GM19455 (cell line): Measurements from ENCODE around the gene HMMR.
A peak's percentile ranks its signal among the peaks of the same experiment; 100 is the strongest.

Source experiments
- ATAC-seq: cut with Tn5 transposase; IDR thresholded peaks from one replicate; pipeline ENCODE4 v1.9.1; 2021; ENCODE audit not compliant: unreplicated experiment

Gene HMMR

DNA sequence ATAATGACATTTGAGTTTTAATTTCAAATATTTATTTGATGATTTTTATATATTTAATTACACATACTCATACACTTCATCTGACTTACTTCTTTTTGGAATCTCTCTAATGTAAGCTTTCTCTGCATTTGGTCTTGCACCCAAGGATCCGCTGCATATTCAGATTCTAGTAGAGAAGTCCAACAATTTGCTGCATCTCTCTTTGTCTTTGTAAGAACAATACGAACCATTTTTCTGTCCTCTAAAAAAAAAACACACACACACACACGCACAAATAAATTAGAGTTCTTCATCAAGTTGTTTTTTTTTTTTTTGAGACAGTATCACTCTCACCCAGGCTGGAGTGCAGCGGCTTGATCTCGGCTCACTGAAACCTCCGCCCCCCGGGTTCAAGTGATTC is 3.6 kb upstream of the HMMR start:
- ATAC-seq, result no peak

DNA sequence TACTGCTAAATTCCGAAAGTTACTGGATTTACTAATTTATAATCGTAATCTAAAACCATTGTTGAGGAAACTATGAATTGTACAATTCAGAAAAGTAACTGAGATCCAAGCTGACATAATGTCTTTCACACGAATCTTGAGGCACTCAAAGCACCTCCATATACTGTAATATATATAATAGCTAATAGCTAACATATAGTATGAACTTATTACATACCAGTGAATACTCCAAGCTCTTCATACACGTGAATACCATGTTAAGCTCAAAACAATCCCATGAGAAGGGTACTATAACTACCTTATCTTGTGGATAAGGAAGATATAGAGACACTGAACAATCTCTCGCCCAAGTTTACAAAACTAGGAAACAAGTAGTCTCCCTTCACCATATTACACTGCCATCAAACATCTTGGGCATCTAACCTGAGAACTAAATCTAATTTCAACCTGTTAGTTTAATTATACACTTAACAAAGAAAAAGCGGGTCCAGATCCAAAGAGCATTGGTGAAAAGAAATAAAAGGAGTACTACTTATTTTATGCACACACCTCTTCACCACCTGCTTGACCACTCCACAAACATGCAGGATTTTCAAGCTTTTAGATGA is 1.6 kb upstream of the HMMR start:
- ATAC-seq, result no peak

DNA sequence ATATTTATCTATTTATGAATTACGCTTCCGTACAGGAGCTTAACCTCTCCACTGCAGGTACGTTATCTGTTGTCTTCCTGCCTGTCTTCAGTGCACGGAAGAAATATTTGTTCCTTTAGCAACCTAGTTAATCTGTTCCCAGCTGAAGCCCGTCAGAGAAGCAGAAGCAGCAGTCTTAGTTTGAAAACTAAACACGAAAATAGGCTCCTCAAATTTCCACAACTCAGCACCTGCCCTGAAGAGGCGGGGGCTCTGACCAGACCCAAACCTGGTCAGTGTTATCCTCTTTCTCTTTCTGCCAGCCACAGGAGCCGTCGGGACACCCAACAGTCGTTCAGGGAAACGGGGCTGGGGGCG is 992 bp upstream of the HMMR start:
- ATAC-seq, result peak; percentile 3

DNA sequence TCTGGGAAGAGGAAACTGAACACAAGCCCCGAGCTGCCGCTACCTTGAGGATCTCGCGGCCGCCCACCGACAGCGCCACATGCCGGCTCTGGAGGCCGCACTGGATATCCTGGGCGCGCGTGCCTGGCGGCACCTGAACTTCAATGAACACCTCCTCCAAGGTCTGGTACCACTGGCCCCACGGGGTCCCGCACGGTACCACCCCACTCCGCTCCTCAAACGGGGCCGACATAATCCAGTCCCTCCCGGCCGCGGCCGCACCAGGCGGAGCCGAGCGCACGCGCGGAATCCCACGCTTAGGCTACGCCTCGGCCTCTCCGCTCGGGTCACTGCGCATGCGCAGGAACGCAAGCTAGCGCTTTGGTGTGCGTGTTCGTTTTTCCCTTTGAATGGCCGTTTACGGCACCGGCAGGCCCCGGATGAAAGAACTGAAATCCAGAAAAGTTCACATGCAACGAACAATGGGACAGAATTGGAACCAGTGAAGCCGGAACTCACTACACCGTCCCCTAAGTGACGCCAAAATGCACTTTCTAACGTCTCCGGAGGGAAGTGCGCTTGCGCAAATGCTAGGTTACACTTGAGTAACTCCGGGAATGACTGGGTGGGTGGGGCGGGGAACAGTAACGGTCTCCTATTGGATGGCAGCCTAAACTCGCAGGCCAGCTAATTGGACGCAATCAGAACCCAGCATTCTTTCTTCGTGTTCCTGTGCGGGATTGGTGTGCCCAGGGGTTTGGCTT is 442 bp upstream of the HMMR start, which contains the start of gene NUDCD2:
NUDCD2 (minus strand) TSS at position 284 of the 743 bp plus-strand sequence; CDS start at position 232, 52 bp downstream.
- peak; percentile 74 for ATAC-seq

DNA sequence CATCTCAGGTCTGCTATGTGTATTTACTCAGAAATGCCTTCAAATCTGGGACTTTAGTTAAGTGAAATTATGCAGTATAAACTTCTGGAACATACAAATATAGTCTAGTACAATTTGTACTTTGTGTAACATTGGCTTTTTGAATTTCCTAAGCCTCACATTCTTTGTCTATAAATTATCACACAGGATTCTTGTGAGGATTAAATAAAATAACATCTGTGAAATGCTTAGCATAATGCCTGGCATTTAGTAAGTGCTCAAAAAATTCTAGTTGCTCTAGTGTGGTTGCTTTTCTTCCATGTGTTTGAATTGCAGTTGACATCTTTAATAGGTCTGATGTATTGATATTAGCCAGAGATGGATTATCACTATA is 2.6 kb downstream of the HMMR start:
- no peak for ATAC-seq

DNA sequence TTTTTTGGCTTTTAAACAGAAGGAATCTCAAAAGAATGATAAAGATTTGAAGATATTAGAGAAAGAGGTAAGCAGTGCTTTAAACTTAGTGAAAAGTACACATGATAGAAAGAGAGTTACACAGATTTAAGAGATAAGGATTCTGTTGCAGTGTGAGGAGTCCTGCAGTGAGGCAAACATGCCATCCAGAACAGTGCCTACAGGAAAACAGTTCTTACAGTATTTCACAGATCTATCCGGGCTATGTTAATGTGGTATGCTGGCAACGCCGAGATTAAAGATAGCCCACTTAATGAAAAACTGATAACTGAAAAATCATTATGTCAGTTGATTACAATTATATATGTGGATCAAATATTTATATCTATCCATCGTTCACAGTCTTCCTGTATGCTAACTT is 7.2 kb downstream of the HMMR start:
- no peak for ATAC-seq

DNA sequence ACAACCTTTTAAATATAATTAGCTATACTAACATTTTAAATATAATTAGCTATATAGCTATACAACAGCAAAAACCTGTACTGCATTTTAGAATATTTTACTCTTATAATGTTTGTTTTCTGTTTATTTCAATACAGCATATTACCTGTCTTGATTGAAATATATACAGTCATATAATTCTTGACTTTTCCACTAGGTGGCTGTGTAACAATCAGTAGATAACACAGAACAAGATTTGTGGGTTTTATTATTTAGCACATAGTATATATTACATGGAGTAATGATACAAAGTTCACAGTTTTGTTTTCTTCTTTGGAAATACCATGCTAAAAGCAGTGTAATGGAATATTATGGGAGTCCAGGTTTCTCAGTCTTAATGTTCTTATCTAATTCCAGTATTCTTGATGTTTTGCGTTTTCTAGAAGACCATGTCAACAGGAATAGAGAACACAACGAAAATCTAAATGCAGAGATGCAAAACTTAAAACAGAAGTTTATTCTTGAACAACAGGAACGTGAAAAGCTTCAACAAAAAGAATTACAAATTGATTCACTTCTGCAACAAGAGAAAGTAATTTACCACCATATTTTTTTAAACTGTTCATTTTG is 13.3 kb downstream of the HMMR start:
- ATAC-seq, result peak; percentile 77

DNA sequence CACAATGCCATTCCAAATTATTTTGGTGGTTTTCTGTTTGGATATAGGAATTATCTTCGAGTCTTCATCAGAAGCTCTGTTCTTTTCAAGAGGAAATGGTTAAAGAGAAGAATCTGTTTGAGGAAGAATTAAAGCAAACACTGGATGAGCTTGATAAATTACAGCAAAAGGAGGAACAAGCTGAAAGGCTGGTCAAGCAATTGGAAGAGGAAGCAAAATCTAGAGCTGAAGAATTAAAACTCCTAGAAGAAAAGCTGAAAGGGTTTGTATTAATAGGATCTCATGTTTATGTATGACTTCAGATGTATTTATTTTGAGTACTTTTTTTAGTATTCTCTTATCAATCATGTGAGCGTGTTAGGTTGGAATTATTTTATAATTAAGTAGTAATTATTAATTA is 15.0 kb downstream of the HMMR start:
- no peak for ATAC-seq

DNA sequence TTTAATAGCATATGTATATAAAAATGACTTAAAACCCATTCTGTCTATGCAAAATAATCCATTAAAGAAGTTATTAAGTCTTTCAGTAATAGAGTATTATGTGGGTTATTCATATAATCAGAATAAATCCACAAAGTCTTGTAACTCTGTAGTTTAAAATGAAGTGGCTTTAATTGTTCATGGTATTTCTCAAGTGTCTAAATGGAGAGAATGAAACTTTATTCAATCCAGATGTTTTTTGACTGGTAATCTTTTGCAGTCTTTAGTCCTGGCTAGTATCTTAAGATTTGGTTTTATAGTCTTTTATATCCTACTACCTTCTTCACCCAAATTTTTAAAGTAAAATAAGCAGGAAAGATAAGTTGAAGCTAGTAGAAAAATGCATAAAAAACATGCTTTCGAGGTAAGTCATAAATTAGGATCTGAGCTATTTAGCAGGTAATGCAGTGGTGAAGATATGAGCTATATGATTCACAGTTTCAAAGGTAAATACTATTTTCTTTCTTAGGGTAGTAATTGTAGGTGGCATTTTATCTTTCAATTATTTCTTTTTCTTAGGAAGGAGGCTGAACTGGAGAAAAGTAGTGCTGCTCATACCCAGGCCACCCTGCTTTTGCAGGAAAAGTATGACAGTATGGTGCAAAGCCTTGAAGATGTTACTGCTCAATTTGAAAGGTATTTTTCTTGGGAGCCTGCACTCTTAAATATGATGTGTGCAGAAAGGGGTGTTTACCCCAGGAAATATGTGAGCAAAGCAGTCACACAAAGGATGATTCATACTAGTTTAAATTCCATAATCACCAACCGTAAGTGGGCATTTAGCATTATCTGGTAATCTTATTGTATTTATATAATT is 17.9 kb downstream of the HMMR start:
- ATAC-seq, result no peak

DNA sequence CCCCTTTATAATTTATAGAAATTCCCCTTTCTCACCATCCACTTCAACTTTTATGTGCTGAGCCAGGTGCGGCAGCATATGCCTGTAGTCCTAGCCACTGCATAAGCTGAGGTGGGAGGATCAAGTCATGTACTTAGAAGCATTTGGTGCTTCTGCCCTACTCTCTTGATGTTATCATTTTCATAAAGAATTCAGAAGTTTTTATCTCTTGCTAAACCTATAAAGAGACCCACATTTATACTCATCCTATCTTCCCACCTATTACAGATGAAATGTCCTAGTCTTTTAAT is 18.5 kb downstream of the HMMR start:
- ATAC-seq, result no peak

DNA sequence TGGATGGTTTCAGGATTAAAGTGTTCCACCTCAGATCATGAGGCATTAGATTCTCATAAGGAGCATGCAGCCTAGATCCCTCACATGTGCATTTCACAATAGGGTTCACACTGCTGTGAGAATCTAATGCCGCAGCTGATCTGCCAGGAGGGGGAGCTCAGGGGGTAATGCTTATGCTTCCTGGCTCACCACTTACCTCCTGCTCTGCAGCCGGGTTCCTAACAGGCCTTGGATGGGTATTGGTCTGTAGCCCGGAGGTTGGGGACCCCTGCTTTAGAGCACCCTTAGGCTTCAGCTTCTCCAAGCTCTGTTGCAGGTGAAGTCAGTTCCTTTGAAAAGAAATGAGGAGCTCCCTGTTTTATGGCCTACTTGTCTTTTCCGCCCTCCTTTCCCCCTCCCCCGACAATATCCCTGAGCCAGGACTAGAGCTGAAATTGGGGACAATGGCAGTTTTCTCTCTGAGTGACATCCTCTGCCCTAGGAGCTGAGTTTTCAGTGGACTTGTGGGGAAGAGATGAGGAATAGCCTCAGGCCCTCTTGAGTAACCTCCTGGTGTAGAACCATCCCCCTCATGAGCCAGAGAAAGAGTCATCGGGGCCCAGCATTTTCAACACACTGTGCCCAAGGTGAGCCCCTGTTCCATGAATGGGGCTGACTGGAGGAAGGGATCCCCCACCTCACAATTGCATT is 28.8 kb downstream of the HMMR start:
- no peak for ATAC-seq

DNA sequence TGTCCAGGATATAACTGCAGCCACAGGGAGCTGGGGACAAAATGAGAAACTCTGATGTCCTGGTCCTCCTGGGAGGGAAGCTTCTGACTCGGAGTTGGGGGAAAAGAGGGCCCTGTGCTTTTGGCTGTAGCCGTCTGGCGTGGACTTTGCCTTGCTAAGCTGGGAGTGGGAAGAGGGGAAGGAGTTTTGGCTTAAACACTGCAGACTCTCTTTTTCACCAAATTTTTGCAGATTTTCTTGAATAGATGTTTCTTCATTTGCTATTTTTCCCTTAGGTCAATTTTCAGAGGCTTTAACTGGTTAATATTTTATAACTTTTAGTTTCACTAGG is 29.3 kb downstream of the HMMR start:
- ATAC-seq, result no peak

DNA sequence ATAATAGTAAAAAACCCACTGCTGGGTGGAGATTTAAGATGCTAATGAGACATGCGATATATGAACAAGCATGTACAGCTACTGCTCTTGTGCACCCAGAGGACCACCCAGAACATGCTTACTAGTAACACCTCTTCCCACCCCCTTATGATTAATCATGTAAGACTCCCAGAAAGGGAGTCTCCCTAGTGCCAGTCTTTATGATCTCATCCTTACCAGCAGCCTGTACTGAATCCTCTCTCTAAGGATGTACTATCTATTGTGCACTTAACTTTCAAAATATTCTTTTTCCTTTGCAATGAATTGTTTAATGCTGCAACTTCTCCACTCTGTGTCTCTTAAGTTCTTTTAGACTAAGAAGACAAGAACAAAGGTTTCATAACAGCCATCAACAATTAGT is 35.9 kb downstream of the HMMR start:
- no peak for ATAC-seq

DNA sequence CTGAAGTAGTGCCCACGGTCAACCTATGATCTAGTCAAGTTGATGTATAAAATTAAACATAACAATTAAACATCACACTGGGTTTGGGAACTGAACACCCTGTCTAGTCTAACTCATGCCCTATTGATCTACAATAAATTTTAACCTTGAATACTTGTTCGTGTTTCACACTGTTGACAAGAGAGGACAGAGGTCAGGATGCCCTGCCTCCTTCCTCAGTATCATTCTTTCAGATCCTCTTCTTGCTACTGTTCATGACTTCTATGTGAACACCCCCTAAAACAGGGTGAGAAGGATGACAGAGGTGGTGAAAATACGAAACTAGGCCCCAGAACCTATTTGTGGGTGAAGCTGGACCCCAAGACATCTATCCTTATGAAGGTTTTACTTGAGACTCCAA is 36.9 kb downstream of the HMMR start:
- no peak for ATAC-seq

DNA sequence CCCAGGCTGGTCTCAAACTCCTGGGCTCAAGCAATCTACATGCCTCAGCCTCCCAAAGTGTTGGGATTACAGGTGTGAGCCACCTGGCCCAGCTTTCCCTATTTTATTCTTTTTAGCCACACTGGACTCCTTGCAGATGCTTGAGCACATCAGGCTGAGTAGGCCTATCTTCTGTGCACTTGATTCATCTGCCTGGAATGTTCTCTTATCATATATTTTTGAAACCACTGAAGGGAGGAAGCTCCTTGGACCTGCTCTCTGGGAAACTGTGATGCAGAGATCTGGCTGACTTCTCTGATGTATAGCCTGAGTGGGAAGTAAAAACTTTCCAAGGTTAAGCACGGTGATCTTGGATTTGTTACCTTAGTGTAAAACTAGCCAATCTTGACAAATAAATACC is 38.5 kb downstream of the HMMR start:
- no peak for ATAC-seq

DNA sequence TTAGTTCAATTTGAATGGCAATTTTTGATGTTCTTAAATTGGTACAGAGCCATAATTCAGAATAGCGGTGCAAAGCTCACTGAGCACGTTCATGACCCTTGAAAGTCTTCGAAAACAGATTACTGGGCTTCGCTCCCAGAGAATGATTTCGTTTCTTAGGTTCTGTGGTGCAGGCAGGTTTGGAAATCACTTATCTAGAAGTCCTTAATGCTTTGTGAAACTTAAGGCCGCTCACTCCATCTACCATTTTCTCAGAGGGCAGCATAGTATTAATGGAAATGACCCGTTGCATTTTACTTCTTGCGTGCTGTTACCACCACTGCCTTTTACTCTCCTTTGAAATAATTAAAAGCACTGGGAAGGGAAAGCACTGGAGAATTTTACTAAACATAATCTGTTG is 42.1 kb downstream of the HMMR start:
- no peak for ATAC-seq

DNA sequence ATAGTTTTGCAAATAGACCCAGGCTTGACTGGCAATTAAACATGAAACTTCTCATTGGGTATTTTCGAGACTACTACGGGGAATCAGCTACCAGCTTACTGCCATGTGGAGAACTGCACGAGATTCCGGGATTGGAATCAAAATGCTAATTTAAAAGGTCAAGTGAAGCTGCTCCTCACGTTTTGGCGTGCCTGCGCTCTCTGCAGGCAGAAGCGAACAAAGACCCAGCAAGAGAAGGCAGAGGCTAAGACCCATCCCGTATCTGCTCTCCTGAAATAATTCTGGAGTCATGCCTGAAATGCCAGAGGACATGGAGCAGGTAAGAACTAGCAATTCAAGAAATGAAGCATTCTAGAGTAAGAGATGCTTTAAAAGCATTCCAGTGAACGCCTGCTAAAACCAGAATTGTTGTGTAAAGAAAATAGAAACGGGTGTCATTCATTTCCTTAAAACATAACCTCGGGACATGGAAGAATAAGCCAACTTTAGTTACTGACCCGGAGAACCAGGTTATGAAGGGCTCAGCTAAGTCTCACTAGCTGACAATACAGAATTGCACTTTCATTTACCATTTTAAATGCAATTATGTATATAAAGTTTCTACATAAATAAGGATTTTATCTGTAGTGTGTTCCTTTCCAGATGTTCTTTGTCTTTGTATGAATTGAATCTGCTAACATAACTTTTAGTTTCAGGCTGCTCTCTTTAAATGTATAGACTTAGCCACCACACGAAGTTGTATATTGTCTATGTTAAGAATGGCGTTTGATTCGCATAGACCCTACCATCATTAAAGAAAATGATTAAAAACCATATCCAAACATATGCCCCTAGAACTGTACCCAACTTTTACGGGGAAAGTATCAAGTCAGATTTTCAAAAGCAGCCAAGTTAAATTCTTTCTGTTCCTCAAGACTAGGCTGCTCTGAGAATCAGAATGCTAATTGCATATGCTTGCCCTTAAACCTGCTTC is 43.0 kb downstream of the HMMR start:
- ATAC-seq, result no peak

DNA sequence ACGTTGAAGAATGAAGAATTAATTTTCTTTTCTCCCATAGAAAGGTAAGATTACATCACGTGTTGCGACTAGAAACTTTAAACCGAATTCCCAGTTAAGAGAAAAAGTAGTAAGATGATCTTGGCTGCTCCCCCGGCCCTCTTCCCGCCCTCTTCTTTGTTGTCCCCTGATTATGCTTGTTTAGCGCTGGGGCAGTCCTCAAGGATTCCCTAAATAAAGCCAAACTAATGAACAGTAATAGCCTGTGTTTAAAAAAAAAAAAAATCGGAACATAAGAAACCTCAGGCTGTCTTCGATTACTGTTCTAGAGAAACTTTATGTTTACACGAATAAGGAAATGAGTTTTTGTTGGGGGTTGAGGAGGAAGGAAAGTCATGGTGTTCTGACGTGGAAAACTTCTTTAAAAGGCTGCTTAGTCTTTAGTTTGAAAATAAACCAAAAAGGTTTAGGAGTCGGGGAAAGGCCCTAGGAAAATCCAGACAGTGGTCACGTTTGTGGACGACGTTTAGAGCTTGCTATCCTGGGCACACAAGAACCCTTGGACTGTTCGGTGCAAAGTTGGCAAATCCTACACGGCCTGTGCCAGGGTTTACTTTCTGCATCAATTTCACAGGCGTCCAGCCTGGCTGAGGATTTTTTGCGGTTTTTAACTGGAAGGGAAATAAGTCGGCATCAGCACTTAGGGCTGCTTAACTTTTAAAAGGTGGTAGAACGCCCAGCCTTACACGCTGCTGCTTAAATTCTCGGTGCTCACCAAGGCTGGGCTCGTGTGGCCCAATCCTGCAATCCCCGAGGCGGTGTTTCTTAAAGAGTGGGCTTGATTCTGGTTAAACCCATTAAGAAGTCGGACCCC is 43.9 kb downstream of the HMMR start:
- ATAC-seq, result no peak

DNA sequence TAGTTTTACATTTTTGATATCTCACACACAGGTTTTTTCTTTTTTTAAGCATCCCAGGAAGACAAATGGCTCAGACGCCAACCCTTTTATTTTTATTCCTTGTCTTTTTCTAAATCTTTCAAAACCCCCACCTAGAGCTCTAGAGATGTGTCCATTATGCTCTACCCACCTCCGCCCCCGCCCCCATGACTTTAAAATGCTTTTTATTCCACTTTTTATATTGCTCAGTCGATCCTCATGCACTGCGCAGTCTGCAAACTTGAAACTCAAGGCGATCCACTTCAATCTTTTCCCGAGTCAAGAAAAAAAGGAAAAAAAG is 44.6 kb downstream of the HMMR start:
- no peak for ATAC-seq
